Measurements from ENCODE around the gene CACNA1G.

The CACNA1G gene

DNA sequence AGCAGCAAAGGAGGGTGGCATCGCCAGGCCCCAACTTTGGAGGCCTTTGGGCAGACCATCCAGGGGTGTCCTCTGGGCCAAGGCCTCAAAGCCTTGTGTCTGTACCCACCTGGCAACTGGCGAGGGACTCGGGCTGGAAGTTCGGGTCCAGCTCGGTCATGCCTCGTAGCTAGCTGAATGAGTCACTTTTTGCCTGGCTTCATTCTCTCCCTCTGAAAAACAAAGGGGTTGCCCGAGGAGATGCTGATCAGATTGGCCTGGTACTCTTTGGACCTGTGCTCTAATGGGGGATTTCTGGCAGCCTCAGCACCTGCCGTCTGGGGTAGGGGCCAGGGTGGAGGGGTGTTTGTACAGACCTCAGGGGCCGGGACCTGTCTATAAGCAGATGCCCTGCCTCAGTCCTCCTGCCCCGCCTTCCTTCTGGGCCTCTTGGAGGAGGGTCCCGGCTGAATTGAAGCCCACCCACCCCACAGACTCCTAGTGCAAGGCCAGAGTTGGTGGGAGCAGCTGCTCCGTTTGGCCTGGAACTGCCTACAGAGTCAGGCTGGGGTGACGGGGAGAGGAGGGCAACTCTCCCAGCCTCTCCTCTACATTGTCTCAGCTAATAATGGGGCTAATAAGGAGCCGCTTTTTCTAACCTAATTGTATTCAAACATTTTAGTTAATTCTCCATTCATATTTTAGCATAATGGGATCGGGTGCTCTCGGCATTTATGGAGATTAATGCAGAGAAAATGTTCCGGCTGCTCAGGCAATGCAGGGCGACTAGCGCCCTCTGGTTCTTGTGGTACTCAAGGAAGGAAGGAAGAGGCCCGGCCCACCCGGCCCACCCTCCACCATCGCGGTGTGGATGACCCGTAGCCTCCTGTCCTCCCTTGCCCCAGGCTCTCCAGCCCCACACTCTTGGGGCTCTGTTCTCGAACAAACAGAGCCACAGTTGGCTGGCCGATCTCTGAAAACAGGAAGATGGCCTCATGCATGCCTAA is 52.8 kb downstream of the CACNA1G start:
- no peak for DNase-seq (ENCODE audit: low read depth in 2 of 2)

DNA sequence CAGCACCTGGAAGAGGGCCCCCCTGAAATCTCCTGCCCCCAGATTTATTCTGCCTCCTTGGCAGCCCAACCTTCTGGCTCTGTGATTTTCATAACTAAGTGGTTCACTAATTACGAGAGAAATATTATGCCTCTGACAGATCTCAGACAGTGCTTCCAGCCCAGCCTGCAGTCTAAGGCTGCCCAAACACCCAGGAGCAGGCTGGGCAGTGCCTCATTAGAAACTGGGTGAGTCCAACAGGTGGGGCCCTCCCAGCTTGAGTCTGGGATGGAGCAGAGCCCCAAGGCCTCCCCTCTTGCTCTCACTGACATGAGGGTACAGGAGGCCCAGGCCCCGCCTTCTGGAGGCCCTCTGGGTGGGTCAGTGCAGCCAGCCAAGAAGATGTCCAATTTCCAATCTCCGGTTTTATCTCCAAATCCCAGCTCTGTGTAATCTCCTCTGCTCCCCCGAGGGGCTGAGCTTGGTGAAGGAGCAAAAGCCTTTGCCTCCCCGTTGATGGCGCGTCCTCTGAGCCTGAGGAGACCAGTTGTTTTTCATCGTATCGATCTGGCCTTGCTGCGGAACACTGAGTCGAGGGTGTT is 54.0 kb downstream of the CACNA1G start:
- DNase-seq (ENCODE audit: low read depth in 2 of 2) = no peak

DNA sequence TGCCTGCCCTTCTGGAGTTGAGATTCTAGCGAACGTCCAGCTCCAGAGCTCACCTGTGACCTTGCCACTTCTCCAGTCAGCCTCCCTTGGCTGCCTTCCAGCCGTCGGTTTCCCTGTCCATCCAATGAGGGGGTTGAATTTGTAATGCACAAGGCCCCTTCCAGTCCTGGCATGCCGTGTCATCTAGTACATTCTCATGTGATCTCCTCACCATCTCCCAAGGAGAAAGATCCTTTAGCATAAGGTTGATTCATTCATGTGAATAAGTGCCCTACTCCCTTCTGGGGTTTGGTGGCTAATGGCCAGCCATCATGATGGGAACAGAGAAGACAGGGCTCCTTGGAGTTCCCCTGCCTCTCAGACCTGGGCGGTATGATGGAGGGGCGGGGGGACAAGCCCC is 55.3 kb downstream of the CACNA1G start:
- DNase-seq (ENCODE audit: low read depth in 2 of 2) = no peak

DNA sequence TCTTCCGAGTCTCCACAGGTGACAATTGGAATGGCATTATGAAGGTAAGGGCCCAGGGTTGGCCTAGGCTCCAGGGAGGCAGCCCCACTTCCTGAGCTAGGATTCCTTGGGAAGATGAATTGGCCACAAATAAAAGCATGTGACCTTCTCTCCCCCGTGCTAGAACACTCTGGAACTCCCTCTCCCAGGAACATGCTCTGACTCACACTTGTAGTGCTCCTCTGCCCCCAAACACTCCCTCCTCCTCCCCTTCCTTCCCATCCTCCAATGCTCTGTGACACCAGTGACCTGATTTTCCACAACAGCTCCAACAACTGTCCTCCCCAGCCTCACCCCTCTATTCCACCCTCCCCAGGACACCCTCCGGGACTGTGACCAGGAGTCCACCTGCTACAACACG is 57.8 kb downstream of the CACNA1G start:
- DNase-seq (ENCODE audit: low read depth in 2 of 2) = no peak

- DNase-seq (ENCODE audit: low read depth in 2 of 2) = no peak
These were observed 58.4 kb downstream of the CACNA1G start for GRCh38 chr17:50618941-50619340.

- no peak for DNase-seq (ENCODE audit: low read depth in 2 of 2)
These were observed 59.0 kb downstream of the CACNA1G start for GRCh38 chr17:50619489-50619888.

DNA sequence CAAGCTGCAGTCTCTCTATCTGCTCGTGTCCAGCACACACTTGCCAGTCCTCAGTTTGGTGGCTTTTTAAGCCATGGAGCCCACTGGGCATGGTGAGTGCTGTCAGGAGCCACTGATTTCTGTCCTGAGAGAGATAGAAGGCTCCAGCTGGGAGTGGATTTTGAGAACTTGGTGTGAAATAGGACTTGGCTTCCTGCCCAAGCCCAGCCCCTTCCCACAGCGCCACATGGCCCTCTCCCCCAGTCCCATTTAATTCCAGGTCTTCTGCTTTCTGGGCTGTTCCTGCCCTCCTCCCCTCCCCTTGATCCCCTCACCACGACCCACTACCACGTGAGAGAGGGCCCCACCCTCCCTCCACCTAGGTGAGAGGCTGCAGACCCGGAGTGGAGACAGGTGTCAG is 59.7 kb downstream of the CACNA1G start:
- DNase-seq (ENCODE audit: low read depth in 2 of 2) = no peak

GRCh38 chr17:50620858-50621257 is 60.3 kb downstream of the CACNA1G start:
- DNase-seq (ENCODE audit: low read depth in 2 of 2) = no peak

GRCh38 chr17:50621574-50622031 is 61.1 kb downstream of the CACNA1G start:
- DNase-seq (ENCODE audit: low read depth in 2 of 2) = no peak

GRCh38 chr17:50624321-50624934 is 63.9 kb downstream of the CACNA1G start:
- no peak for DNase-seq (ENCODE audit: low read depth in 2 of 2)

- DNase-seq (ENCODE audit: low read depth in 2 of 2) = no peak
These were observed 64.7 kb downstream of the CACNA1G start for GRCh38 chr17:50625032-50625871.

GRCh38 chr17:50626037-50626574 is 65.6 kb downstream of the CACNA1G start:
- DNase-seq (ENCODE audit: low read depth in 2 of 2) = peak; percentile 47 to 51

DNA sequence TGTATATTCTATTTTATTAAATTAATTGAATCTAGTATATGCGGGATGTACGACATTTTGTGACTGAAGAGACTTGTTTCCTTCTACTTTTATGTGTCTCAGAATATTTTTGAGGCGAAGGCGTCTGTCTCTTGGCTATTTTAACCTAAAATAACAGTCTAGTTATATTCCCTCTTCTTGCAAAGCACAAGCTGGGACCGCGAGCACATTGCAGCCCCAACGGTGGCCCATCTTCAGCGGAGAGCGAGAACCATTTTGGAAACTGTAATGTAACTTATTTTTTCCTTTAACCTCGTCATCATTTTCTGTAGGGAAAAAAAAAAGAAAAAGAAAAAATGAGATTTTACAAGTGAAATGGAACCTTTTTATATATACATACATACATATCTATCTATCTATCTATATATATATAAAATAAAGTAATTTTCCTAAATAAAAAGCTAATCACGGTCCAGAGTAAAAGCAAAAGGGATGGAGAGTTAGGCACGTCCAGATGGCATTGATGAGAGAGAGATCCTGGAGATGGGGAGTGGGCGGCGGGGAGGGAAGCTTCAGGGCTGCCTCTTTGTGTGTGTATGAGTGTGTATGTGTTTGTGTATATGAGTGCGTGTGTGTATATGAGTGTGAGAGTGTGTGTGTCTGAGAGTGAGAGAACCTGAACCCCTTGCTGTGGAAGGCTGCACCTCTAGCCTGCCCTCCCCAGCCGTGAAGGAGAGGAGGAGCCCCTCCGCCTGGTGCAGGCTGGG is 66.7 kb downstream of the CACNA1G start:
- DNase-seq (ENCODE audit: low read depth in 2 of 2) = no peak

- no peak for DNase-seq (ENCODE audit: low read depth in 2 of 2)
These were observed 67.5 kb downstream of the CACNA1G start for GRCh38 chr17:50627782-50628601.

DNA sequence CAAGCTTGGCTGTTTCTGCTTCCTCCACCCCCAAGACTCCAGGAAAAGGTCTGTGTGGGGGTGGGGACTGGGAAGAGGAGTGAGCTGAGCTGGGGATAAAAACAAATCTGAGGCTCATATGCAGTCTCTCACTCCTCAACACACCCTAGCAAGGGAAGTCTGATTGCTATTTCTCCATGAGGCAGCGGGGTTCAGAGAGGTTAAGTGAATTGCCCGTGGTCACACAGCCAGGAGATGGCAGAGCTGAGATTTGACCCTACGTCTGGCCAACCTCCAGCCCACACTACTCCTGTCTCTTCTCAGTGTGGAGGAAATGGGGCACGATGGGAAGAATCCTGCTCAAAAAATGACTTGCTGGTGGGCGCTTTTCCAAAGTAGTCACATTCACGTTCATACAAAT is 69.4 kb downstream of the CACNA1G start:
- DNase-seq (ENCODE audit: low read depth in 2 of 2) = no peak

- DNase-seq (ENCODE audit: low read depth in 2 of 2) = peak; percentile 24 to 54
These were observed 70.1 kb downstream of the CACNA1G start for GRCh38 chr17:50630524-50631194.

DNA sequence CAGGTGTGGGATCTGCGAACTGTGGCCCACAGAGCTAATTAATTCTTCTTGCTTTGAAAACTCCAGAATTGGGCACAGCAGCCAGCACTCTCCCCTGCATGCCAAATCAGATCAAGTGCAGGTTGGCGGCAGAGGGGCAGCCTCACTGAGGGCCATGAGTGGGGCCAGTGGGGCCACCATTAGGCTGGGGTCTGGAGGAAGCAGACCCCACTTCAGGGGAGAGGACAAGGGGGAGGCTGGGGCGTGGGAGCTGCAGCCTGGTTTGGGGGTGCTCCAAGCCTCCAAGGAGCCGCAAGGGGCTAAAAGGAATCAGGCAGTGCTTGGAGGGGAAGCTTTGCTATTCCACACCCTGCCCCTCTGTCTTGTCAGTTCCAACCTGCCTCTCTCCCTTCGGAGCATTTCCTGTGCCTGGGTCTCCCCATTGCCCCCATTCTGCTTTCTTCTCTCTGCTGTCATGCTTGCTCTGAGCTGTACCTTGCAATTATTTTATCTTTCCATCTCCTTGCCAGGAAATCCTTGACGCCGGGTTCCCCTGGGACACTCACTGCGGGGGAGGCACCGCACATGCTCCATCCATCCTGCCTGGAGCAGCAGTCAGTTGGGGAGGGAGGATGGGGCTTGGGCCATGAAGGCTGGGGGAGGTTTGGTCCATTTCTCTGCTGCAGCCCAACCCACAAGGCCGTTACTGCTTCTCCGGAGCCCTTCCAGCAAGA is 70.8 kb downstream of the CACNA1G start:
- DNase-seq (ENCODE audit: low read depth in 2 of 2) = no peak

- no peak for DNase-seq (ENCODE audit: low read depth in 2 of 2)
These were observed 71.5 kb downstream of the CACNA1G start for GRCh38 chr17:50631908-50632571.

All from stimulated activated CD8-positive, alpha-beta memory T cell treated with anti-CD3 and anti-CD28 coated beads, Interleukin-2, amount 100 ng/mL, for 48 hours (primary cell).